ENCODE measurements around the gene S100A13.

GRCh38 chr1:153609585-153609907 is 17.8 kb downstream of the S100A13 start:
- TF ChIP-seq CTCF (conservative IDR thresholded peaks at IDR 0.05; ENCODE audit: low read depth, low read length): no peak
- TF ChIP-seq EZH2 (IDR thresholded peaks at IDR 0.05; ENCODE audit: borderline replicate concordance, low read depth, low read length, poor library complexity, severe bottlenecking): no peak

All from A673 (cell line).